ENCODE results near the gene S100P.
"Not testable (repeated sequence)": the region's sequence is repeated elsewhere in the genome, so short reads cannot be mapped to it uniquely, and the experiment has no call there.

DNA sequence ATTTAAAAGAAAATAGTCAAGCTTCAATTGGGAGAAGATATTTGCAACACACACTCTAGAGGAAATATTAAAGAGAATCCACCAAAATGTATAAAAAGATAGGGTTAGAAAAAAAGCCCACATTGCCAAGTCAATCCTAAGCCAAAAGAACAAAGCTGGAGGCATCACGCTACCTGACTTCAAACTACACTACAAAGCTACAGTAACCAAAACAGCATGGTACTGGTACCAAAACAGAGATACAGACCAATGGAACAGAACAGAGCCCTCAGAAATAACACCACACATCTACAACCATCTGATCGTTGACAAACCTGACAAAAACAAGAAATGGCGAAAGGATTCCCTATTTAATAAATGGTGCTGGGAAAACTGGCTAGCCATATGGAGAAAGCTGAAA lies 39.5 kb upstream of the S100P start:
- TF ChIP-seq, protein P1, sequence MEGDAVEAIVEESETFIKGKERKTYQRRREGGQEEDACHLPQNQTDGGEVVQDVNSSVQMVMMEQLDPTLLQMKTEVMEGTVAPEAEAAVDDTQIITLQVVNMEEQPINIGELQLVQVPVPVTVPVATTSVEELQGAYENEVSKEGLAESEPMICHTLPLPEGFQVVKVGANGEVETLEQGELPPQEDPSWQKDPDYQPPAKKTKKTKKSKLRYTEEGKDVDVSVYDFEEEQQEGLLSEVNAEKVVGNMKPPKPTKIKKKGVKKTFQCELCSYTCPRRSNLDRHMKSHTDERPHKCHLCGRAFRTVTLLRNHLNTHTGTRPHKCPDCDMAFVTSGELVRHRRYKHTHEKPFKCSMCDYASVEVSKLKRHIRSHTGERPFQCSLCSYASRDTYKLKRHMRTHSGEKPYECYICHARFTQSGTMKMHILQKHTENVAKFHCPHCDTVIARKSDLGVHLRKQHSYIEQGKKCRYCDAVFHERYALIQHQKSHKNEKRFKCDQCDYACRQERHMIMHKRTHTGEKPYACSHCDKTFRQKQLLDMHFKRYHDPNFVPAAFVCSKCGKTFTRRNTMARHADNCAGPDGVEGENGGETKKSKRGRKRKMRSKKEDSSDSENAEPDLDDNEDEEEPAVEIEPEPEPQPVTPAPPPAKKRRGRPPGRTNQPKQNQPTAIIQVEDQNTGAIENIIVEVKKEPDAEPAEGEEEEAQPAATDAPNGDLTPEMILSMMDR (IDR thresholded peaks at IDR 0.05) = not testable (repeated sequence)
- TF ChIP-seq RCOR1 (IDR thresholded peaks at IDR 0.05; ENCODE audit: low read depth, low read length); EP300 (IDR thresholded peaks at IDR 0.05); RNF2 (IDR thresholded peaks at IDR 0.05; ENCODE audit: borderline replicate concordance, low read depth); CEBPB (IDR thresholded peaks at IDR 0.05); ESRRA (IDR thresholded peaks at IDR 0.05; ENCODE audit: borderline replicate concordance, low read length): not testable (repeated sequence)
- TF ChIP-seq, protein P2, sequence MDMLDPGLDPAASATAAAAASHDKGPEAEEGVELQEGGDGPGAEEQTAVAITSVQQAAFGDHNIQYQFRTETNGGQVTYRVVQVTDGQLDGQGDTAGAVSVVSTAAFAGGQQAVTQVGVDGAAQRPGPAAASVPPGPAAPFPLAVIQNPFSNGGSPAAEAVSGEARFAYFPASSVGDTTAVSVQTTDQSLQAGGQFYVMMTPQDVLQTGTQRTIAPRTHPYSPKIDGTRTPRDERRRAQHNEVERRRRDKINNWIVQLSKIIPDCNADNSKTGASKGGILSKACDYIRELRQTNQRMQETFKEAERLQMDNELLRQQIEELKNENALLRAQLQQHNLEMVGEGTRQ (IDR thresholded peaks at IDR 0.05) = not testable (repeated sequence)

Data from A549 (cell line).